Parathyroid adenoma (tissue), 2 donors: ENCODE results near the gene TENM3.

Experiments
- H2AFZ ChIP-seq: fragments of 300-600 bp; sonication (generic); one replicate; pipeline ENCODE4 v1.7.0; 2017; ENCODE audit warnings: antibody characterized with exemption, mild to moderate bottlenecking
- H3K27ac ChIP-seq: fragments of 300-600 bp; sonication (generic); one replicate; pipeline ENCODE4 v1.7.0; 2017
- H3K27me3 ChIP-seq: fragments of 300-600 bp; sonication (generic); one replicate; pipeline ENCODE4 v1.7.0; 2017; ENCODE audit warnings: low read length; ENCODE audit not compliant: control insufficient read depth, insufficient read depth
- H3K36me3 ChIP-seq: fragments of 300-600 bp; sonication (generic); one replicate; pipeline ENCODE4 v1.7.0; 2017; ENCODE audit warnings: low read length; ENCODE audit not compliant: control insufficient read depth, insufficient read depth
- H3K4me1 ChIP-seq: fragments of 300-600 bp; sonication (generic); one replicate; pipeline ENCODE4 v1.7.0; 2017; ENCODE audit warnings: control low read depth
- H3K4me2 ChIP-seq: fragments of 300-600 bp; sonication (generic); one replicate; pipeline ENCODE4 v1.7.0; 2017; ENCODE audit warnings: low read length
- H3K4me3 ChIP-seq: fragments of 300-600 bp; sonication (generic); one replicate; pipeline ENCODE4 v1.7.0; 2017; ENCODE audit warnings: low read depth, low read length
- H3K79me2 ChIP-seq: fragments of 300-600 bp; sonication (generic); one replicate; pipeline ENCODE4 v1.7.0; 2017; ENCODE audit warnings: control low read depth
- H3K9ac ChIP-seq: fragments of 300-600 bp; sonication (generic); one replicate; pipeline ENCODE4 v1.7.0; 2017; ENCODE audit warnings: mild to moderate bottlenecking
- H3K9me3 ChIP-seq: fragments of 300-600 bp; sonication (generic); one replicate; pipeline ENCODE4 v1.7.0; 2017; ENCODE audit warnings: low read length; ENCODE audit not compliant: control insufficient read depth
- TF ChIP-seq, protein P1 (sequence below): fragments of 300-600 bp; sonication (generic); IDR thresholded peaks from one replicate; pipeline ENCODE4 v1.7.0; 2017; ENCODE audit warnings: antibody characterized with exemption, mild to moderate bottlenecking
- donor health status: primary hyperparathyroidism.

The TENM3 gene

GRCh38 chr4:182415116-182415515 is 171.9 kb downstream of the TENM3 start:
- no peak overlapping the region for H3K4me2 ChIP-seq
- H3K4me3 ChIP-seq = no peak overlapping the region
- no peak overlapping the region for H2AFZ ChIP-seq
- H3K9me3 ChIP-seq = no peaks in the 10 kb centered on the region
- H3K27ac ChIP-seq = no peak overlapping the region
- H3K4me1 ChIP-seq = no peaks in the 10 kb centered on the region
- H3K27me3 ChIP-seq = no peaks in the 10 kb centered on the region
- TF ChIP-seq, protein P1, sequence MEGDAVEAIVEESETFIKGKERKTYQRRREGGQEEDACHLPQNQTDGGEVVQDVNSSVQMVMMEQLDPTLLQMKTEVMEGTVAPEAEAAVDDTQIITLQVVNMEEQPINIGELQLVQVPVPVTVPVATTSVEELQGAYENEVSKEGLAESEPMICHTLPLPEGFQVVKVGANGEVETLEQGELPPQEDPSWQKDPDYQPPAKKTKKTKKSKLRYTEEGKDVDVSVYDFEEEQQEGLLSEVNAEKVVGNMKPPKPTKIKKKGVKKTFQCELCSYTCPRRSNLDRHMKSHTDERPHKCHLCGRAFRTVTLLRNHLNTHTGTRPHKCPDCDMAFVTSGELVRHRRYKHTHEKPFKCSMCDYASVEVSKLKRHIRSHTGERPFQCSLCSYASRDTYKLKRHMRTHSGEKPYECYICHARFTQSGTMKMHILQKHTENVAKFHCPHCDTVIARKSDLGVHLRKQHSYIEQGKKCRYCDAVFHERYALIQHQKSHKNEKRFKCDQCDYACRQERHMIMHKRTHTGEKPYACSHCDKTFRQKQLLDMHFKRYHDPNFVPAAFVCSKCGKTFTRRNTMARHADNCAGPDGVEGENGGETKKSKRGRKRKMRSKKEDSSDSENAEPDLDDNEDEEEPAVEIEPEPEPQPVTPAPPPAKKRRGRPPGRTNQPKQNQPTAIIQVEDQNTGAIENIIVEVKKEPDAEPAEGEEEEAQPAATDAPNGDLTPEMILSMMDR = no peak
- H3K9ac ChIP-seq = no peak overlapping the region
- H3K79me2 ChIP-seq = no peaks in the 10 kb centered on the region
- H3K36me3 ChIP-seq = no peaks in the 10 kb centered on the region

- Histone ChIP-seq H3K4me2 (no peak overlapping the region), H3K9ac (no peak overlapping the region), H3K36me3 (no peaks in the 10 kb centered on the region), H2AFZ (no peak overlapping the region), H3K27ac (no peak overlapping the region), H3K4me1 (no peaks in the 10 kb centered on the region), H3K79me2 (no peaks in the 10 kb centered on the region), H3K27me3 (no peaks in the 10 kb centered on the region), H3K9me3 (no peaks in the 10 kb centered on the region), H3K4me3 (no peak overlapping the region)
- TF ChIP-seq, protein P1 = no peak
Observed at GRCh38 chr4:182416067-182416466, 172.9 kb downstream of the TENM3 start.

DNA sequence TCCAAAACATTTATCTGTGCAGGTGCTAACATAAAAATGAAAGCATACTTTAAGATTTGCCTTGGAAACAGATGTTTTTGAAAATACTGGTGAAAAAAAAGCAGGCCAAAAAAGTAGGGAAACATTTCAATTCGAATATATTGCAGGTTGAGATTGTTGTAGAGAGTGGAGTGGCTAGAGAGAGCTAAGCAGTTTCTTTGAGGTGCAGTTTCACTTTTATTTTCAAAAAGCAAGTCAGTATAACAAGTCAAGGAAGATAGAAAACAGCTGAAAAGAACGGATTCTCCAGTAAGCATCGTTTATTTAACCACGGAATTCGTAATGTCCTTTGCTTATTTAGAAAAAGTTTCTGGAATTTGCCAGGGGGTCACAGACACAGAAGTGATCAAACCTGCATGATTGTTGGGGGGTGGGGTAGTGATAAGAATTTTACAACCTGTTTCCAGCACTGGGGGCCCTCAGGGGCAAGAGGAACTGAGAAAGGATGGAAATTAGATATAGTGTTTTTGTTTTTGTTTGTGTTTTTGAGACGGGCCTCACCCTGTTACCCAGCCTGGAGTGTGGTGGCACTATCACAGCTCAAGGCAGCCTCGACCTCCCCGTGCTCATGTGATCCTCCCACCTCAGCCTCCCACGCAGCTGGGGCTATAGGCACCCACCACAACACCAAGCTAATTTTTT is 175.0 kb downstream of the TENM3 start:
- no peaks in the 10 kb centered on the region for H3K4me1 ChIP-seq
- H2AFZ ChIP-seq = no peak overlapping the region
- H3K27ac ChIP-seq = no peak overlapping the region
- TF ChIP-seq, protein P1 = no peak
- H3K79me2 ChIP-seq = no peaks in the 10 kb centered on the region
- H3K36me3 ChIP-seq = no peaks in the 10 kb centered on the region
- no peak overlapping the region for H3K9ac ChIP-seq
- H3K27me3 ChIP-seq = no peaks in the 10 kb centered on the region
- no peak overlapping the region for H3K4me3 ChIP-seq
- H3K4me2 ChIP-seq = no peak overlapping the region
- no peaks in the 10 kb centered on the region for H3K9me3 ChIP-seq

GRCh38 chr4:182420189-182420588 is 177.0 kb downstream of the TENM3 start:
- no peaks in the 10 kb centered on the region for H3K9me3 ChIP-seq
- H3K27me3 ChIP-seq = no peaks in the 10 kb centered on the region
- H3K4me2 ChIP-seq = no peak overlapping the region
- no peaks in the 10 kb centered on the region for H3K79me2 ChIP-seq
- H3K27ac ChIP-seq = no peak overlapping the region
- H3K9ac ChIP-seq = no peak overlapping the region
- TF ChIP-seq, protein P1 = no peak
- H3K36me3 ChIP-seq = no peaks in the 10 kb centered on the region
- no peaks in the 10 kb centered on the region for H3K4me1 ChIP-seq
- H3K4me3 ChIP-seq = no peak overlapping the region
- no peak overlapping the region for H2AFZ ChIP-seq

DNA sequence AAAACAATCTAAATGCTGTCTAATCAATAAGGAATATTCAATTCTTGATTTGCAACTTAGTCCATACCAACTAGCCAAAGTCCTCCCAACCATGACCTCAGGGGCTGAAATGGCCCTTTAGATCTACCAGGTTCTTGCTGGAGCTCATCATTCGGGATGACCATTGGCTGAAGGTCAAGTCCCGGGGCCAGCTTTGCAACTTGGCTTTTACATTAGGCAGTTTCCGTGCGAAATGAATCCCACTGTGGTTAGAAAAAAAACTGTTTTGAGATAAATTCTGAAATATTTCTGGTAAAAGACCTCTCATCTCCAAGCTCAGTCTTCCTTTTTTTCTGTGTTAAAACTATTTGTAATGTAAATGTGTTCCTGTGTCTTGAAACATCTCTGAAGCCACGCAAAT is 178.6 kb downstream of the TENM3 start:
- Histone ChIP-seq H3K36me3 (no peaks in the 10 kb centered on the region), H3K27me3 (no peaks in the 10 kb centered on the region), H3K4me1 (no peaks in the 10 kb centered on the region), H3K9me3 (no peaks in the 10 kb centered on the region), H3K4me3 (no peak overlapping the region), H3K27ac (no peak overlapping the region), H3K4me2 (no peak overlapping the region), H2AFZ (no peak overlapping the region), H3K9ac (no peak overlapping the region), H3K79me2 (no peaks in the 10 kb centered on the region)
- TF ChIP-seq, protein P1 = no peak
